WTC11 (cell line): Measurements from ENCODE around the gene SLC6A1. TPM values are rescaled to one million over a fixed set of nuclear protein-coding genes. Genes with fewer than 3 reads are reported as not detected.

Experiments used
- ATAC-seq: fragments of 200-7000 bp; cut with Tn5 transposase; 2 replicates; pipeline ENCODE4 v1.10.0; 2021; ENCODE audit warnings: mild to moderate bottlenecking, moderate library complexity
- CTCF ChIA-PET: fragments of 300-600 bp; sonication (Branson Sonifier 250); formaldehyde crosslinking; loops from one replicate; lab custom pipeline; 2021; ENCODE audit warnings: antibody characterized with exemption; lab: Charles Lee
- POLR2A ChIA-PET: fragments of 350-600 bp; sonication (Branson Sonifier 250); formaldehyde crosslinking; loops from one replicate; lab custom pipeline; 2021; ENCODE audit warnings: antibody characterized with exemption; lab: Charles Lee
- DNase-seq: peaks from one replicate; pipeline ENCODE4 v3.0.0; 2021; ENCODE audit warnings: low spot score
- H3K27ac Mint-ChIP-seq: 2 replicates; pipeline ENCODE4 v1.8.0; 2021; ENCODE audit warnings: mixed read lengths
- H3K27me3 Mint-ChIP-seq: 2 replicates; pipeline ENCODE4 v1.8.0; 2021; ENCODE audit warnings: low read depth, mild to moderate bottlenecking, moderate library complexity, mixed read lengths
- H3K36me3 Mint-ChIP-seq: 2 replicates; pipeline ENCODE4 v1.8.0; 2021; ENCODE audit warnings: mixed read lengths
- H3K4me1 Mint-ChIP-seq: 2 replicates; pipeline ENCODE4 v1.8.0; 2022; ENCODE audit warnings: mixed read lengths
- H3K4me3 Mint-ChIP-seq: 2 replicates; pipeline ENCODE4 v1.8.0; 2021; ENCODE audit warnings: mild to moderate bottlenecking, moderate library complexity, mixed read lengths
- H3K9me3 Mint-ChIP-seq: 2 replicates; pipeline ENCODE4 v1.8.0; 2021; ENCODE audit warnings: mixed read lengths
- CBFB ChIP-seq: sonication (generic); formaldehyde crosslinking; IDR thresholded peaks from 2 replicates; pipeline ENCODE4 v1.8.1; 2022; ENCODE audit warnings: mild to moderate bottlenecking, low read depth, missing genetic modification reagents
- HMGA2 ChIP-seq: fragments of 250-450 bp; sonication (Bioruptor Pico); IDR thresholded peaks from 2 replicates; pipeline ENCODE4 v1.4.0; 2021; ENCODE audit warnings: mild to moderate bottlenecking, moderate library complexity
- KAT7 ChIP-seq: sonication (generic); formaldehyde crosslinking; IDR thresholded peaks from 2 replicates; pipeline ENCODE4 v1.8.1; 2023; ENCODE audit warnings: missing genetic modification reagents, mild to moderate bottlenecking, borderline replicate concordance
- NFATC4 ChIP-seq: fragments of 250-450 bp; sonication (Bioruptor Pico); IDR thresholded peaks from 2 replicates; pipeline ENCODE4 v1.9.0; 2021; ENCODE audit warnings: mild to moderate bottlenecking
- NR1H2 ChIP-seq: sonication (generic); formaldehyde crosslinking; IDR thresholded peaks from 2 replicates; pipeline ENCODE4 v1.9.0; 2021; ENCODE audit warnings: mild to moderate bottlenecking, moderate library complexity, missing genetic modification reagents
- NR2C2 ChIP-seq: sonication (generic); formaldehyde crosslinking; IDR thresholded peaks from 2 replicates; pipeline ENCODE4 v1.8.0; 2022; ENCODE audit warnings: mild to moderate bottlenecking, missing genetic modification reagents
- RELA ChIP-seq: sonication (generic); formaldehyde crosslinking; IDR thresholded peaks from 2 replicates; pipeline ENCODE4 v1.8.1; 2022; ENCODE audit warnings: missing genetic modification reagents, mild to moderate bottlenecking, borderline replicate concordance
- TP53 ChIP-seq: sonication (generic); formaldehyde crosslinking; IDR thresholded peaks from 2 replicates; pipeline ENCODE4 v1.8.1; 2023; ENCODE audit warnings: mild to moderate bottlenecking, missing genetic modification reagents
- ZNF219 ChIP-seq: sonication (generic); formaldehyde crosslinking; IDR thresholded peaks from 2 replicates; pipeline ENCODE4 v1.8.0; 2023; ENCODE audit warnings: missing genetic modification reagents, mild to moderate bottlenecking, borderline replicate concordance
- ZNF416 ChIP-seq: fragments of 250-450 bp; sonication (Bioruptor Pico); IDR thresholded peaks from 2 replicates; pipeline ENCODE4 v1.9.0; 2021; ENCODE audit warnings: mild to moderate bottlenecking, inconsistent platforms
- total RNA-seq: library from RNA; stranded (reverse); gene quantifications from 3 replicates; pipeline ENCODE4 v1.2.3, GENCODE V29; 2021
- TF ChIP-seq, protein P1 (sequence below): sonication (generic); formaldehyde crosslinking; conservative IDR thresholded peaks from 2 replicates; pipeline ENCODE4 v1.8.1; 2023; ENCODE audit warnings: mild to moderate bottlenecking, low read depth, missing genetic modification reagents, moderate library complexity
- TF ChIP-seq, protein P2 (sequence below): sonication (generic); formaldehyde crosslinking; IDR thresholded peaks from 2 replicates; pipeline ENCODE4 v1.8.0; 2022; ENCODE audit warnings: mild to moderate bottlenecking, missing genetic modification reagents
- TF ChIP-seq, protein P3 (sequence below): sonication (generic); formaldehyde crosslinking; IDR thresholded peaks from 2 replicates; pipeline ENCODE4 v1.8.1; 2022; ENCODE audit warnings: mild to moderate bottlenecking, moderate library complexity, missing genetic modification reagents
- TF ChIP-seq, protein P4 (sequence below): sonication (generic); formaldehyde crosslinking; IDR thresholded peaks from 2 replicates; pipeline ENCODE4 v1.8.1; 2023; ENCODE audit warnings: mild to moderate bottlenecking, missing genetic modification reagents, moderate library complexity
- TF ChIP-seq, protein P5 (sequence below): sonication (generic); formaldehyde crosslinking; IDR thresholded peaks from 2 replicates; pipeline ENCODE4 v1.8.0; 2022; ENCODE audit warnings: mild to moderate bottlenecking, missing genetic modification reagents
- TF ChIP-seq, protein P6 (sequence below): fragments of 200-600 bp; IDR thresholded peaks from 2 replicates; pipeline ENCODE4 v1.8.0; 2022; ENCODE audit warnings: antibody characterized with exemption
- TF ChIP-seq, protein P7 (sequence below): fragments of 250-450 bp; sonication (Bioruptor Pico); IDR thresholded peaks from 2 replicates; pipeline ENCODE4 v1.9.0; 2021; ENCODE audit warnings: mild to moderate bottlenecking, borderline replicate concordance
- TF ChIP-seq, protein P8 (sequence below): fragments of 250-450 bp; sonication (Bioruptor Pico); IDR thresholded peaks from 2 replicates; pipeline ENCODE4 v2.1.2; 2022; ENCODE audit warnings: mild to moderate bottlenecking, moderate library complexity

Gene SLC6A1
- total RNA-seq, 1 experiment from 2014 or later, result 0.72 TPM

DNA sequence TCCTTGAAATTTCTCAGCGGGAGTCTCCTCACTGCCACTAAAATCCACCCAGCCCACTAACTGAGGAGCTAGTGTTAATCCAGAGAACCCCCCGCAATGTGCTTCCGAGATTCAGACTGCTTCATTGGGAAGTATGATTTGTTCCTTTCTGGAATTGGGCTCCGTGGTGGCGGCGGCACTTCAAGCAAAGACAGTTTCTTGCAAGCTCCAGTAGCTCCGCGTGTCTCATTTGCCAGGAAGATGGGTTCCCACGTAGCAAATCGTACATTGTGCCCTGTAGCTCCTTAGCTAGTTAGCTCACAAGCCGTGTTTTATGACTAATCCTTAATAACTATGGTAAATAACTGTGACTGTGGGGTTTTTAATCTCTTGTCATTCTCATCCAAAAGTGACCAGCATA, 45.4 kb downstream of the SLC6A1 start:
- CTCF ChIA-PET, result interaction anchor here (0.6 to 1.2 kb wide), 4 partner anchors 22 to 265 kb away, joined by 3 read pairs; partner anchors contain the start of gene HRH1
- no peaks in the 10 kb centered on the region for H3K4me1 Mint-ChIP-seq
- TF ChIP-seq, protein P1, sequence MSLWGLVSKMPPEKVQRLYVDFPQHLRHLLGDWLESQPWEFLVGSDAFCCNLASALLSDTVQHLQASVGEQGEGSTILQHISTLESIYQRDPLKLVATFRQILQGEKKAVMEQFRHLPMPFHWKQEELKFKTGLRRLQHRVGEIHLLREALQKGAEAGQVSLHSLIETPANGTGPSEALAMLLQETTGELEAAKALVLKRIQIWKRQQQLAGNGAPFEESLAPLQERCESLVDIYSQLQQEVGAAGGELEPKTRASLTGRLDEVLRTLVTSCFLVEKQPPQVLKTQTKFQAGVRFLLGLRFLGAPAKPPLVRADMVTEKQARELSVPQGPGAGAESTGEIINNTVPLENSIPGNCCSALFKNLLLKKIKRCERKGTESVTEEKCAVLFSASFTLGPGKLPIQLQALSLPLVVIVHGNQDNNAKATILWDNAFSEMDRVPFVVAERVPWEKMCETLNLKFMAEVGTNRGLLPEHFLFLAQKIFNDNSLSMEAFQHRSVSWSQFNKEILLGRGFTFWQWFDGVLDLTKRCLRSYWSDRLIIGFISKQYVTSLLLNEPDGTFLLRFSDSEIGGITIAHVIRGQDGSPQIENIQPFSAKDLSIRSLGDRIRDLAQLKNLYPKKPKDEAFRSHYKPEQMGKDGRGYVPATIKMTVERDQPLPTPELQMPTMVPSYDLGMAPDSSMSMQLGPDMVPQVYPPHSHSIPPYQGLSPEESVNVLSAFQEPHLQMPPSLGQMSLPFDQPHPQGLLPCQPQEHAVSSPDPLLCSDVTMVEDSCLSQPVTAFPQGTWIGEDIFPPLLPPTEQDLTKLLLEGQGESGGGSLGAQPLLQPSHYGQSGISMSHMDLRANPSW (CRISPR knock-in tag), result no peak
- no peak for TF ChIP-seq ZNF219 (CRISPR knock-in tag)
- TF ChIP-seq NR1H2 (CRISPR knock-in tag), result no peak
- no peak for TF ChIP-seq CBFB (CRISPR knock-in tag)
- no peak for TF ChIP-seq NR2C2 (CRISPR knock-in tag)
- TF ChIP-seq, protein P2, sequence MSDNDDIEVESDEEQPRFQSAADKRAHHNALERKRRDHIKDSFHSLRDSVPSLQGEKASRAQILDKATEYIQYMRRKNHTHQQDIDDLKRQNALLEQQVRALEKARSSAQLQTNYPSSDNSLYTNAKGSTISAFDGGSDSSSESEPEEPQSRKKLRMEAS, result no peak
- no peak for TF ChIP-seq TP53 (CRISPR knock-in tag)
- TF ChIP-seq KAT7, result no peak
- TF ChIP-seq, protein P3, sequence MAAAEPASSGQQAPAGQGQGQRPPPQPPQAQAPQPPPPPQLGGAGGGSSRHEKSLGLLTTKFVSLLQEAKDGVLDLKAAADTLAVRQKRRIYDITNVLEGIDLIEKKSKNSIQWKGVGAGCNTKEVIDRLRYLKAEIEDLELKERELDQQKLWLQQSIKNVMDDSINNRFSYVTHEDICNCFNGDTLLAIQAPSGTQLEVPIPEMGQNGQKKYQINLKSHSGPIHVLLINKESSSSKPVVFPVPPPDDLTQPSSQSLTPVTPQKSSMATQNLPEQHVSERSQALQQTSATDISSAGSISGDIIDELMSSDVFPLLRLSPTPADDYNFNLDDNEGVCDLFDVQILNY, result no peak
- no peak for TF ChIP-seq ZNF416
- TF ChIP-seq, protein P4, sequence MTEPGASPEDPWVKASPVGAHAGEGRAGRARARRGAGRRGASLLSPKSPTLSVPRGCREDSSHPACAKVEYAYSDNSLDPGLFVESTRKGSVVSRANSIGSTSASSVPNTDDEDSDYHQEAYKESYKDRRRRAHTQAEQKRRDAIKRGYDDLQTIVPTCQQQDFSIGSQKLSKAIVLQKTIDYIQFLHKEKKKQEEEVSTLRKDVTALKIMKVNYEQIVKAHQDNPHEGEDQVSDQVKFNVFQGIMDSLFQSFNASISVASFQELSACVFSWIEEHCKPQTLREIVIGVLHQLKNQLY (CRISPR knock-in tag), result no peak
- TF ChIP-seq, protein P5, sequence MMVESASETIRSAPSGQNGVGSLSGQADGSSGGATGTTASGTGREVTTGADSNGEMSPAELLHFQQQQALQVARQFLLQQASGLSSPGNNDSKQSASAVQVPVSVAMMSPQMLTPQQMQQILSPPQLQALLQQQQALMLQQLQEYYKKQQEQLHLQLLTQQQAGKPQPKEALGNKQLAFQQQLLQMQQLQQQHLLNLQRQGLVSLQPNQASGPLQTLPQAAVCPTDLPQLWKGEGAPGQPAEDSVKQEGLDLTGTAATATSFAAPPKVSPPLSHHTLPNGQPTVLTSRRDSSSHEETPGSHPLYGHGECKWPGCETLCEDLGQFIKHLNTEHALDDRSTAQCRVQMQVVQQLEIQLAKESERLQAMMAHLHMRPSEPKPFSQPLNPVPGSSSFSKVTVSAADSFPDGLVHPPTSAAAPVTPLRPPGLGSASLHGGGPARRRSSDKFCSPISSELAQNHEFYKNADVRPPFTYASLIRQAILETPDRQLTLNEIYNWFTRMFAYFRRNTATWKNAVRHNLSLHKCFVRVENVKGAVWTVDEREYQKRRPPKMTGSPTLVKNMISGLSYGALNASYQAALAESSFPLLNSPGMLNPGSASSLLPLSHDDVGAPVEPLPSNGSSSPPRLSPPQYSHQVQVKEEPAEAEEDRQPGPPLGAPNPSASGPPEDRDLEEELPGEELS (CRISPR knock-in tag), result no peak
- TF ChIP-seq, protein P6, sequence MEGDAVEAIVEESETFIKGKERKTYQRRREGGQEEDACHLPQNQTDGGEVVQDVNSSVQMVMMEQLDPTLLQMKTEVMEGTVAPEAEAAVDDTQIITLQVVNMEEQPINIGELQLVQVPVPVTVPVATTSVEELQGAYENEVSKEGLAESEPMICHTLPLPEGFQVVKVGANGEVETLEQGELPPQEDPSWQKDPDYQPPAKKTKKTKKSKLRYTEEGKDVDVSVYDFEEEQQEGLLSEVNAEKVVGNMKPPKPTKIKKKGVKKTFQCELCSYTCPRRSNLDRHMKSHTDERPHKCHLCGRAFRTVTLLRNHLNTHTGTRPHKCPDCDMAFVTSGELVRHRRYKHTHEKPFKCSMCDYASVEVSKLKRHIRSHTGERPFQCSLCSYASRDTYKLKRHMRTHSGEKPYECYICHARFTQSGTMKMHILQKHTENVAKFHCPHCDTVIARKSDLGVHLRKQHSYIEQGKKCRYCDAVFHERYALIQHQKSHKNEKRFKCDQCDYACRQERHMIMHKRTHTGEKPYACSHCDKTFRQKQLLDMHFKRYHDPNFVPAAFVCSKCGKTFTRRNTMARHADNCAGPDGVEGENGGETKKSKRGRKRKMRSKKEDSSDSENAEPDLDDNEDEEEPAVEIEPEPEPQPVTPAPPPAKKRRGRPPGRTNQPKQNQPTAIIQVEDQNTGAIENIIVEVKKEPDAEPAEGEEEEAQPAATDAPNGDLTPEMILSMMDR, result no peak
- TF ChIP-seq RELA, result no peak
- TF ChIP-seq, protein P7, sequence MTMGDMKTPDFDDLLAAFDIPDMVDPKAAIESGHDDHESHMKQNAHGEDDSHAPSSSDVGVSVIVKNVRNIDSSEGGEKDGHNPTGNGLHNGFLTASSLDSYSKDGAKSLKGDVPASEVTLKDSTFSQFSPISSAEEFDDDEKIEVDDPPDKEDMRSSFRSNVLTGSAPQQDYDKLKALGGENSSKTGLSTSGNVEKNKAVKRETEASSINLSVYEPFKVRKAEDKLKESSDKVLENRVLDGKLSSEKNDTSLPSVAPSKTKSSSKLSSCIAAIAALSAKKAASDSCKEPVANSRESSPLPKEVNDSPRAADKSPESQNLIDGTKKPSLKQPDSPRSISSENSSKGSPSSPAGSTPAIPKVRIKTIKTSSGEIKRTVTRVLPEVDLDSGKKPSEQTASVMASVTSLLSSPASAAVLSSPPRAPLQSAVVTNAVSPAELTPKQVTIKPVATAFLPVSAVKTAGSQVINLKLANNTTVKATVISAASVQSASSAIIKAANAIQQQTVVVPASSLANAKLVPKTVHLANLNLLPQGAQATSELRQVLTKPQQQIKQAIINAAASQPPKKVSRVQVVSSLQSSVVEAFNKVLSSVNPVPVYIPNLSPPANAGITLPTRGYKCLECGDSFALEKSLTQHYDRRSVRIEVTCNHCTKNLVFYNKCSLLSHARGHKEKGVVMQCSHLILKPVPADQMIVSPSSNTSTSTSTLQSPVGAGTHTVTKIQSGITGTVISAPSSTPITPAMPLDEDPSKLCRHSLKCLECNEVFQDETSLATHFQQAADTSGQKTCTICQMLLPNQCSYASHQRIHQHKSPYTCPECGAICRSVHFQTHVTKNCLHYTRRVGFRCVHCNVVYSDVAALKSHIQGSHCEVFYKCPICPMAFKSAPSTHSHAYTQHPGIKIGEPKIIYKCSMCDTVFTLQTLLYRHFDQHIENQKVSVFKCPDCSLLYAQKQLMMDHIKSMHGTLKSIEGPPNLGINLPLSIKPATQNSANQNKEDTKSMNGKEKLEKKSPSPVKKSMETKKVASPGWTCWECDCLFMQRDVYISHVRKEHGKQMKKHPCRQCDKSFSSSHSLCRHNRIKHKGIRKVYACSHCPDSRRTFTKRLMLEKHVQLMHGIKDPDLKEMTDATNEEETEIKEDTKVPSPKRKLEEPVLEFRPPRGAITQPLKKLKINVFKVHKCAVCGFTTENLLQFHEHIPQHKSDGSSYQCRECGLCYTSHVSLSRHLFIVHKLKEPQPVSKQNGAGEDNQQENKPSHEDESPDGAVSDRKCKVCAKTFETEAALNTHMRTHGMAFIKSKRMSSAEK (CRISPR knock-in tag), result no peak
- TF ChIP-seq NFATC4 (CRISPR knock-in tag), result no peak
- no peak for TF ChIP-seq HMGA2 (CRISPR knock-in tag)
- TF ChIP-seq, protein P8, sequence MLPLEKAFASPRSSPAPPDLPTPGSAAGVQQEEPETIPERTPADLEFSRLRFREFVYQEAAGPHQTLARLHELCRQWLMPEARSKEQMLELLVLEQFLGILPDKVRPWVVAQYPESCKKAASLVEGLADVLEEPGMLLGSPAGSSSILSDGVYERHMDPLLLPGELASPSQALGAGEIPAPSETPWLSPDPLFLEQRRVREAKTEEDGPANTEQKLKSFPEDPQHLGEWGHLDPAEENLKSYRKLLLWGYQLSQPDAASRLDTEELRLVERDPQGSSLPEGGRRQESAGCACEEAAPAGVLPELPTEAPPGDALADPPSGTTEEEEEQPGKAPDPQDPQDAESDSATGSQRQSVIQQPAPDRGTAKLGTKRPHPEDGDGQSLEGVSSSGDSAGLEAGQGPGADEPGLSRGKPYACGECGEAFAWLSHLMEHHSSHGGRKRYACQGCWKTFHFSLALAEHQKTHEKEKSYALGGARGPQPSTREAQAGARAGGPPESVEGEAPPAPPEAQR (CRISPR knock-in tag), result no peak

More for the DNA sequence above, 45.4 kb downstream of the SLC6A1 start:
- Mint-ChIP-seq H3K36me3 (no peaks in the 10 kb centered on the region), H3K9me3 (no peaks in the 10 kb centered on the region), H3K4me3 (no peak overlapping the region), H3K27ac (no peak overlapping the region), H3K27me3 (peaks cover 2% of the 10 kb centered on the region; the same call in 1 of the 2 replicates)
- DNase-seq, result no peak
- POLR2A ChIA-PET, result no interaction called here
- ATAC-seq, result no peak
